Activated CD4-positive, alpha-beta T cell treated with anti-CD3 and anti-CD28 coated beads, Interleukin-10, Interleukin-2, amounts not matched to agents 100 ng/mL and 50 ng/mL, durations not matched to agents 16 hours and 8 hours (primary cell): ENCODE measurements around the gene KHDC1.
"Not testable (repeated sequence)": the region's sequence is repeated elsewhere in the genome, so short reads cannot be mapped to it uniquely, and the experiment has no call there.

ENCODE experiments used
- DNase-seq: peaks from one replicate; pipeline ENCODE4 v3.0.0-alpha.2; 2020

The KHDC1 gene

GRCh38 chr6:73262671-73263569 lies at the start of gene KHDC1:
Gene KHDC1 (minus strand): TSS chr6:73263196. CDS start chr6:73242517, 20,679 bp downstream.
- peak; percentile 76 for DNase-seq

GRCh38 chr6:73310503-73310845 lies 47.5 kb upstream of the KHDC1 start:
- not testable (repeated sequence) for DNase-seq

DNA sequence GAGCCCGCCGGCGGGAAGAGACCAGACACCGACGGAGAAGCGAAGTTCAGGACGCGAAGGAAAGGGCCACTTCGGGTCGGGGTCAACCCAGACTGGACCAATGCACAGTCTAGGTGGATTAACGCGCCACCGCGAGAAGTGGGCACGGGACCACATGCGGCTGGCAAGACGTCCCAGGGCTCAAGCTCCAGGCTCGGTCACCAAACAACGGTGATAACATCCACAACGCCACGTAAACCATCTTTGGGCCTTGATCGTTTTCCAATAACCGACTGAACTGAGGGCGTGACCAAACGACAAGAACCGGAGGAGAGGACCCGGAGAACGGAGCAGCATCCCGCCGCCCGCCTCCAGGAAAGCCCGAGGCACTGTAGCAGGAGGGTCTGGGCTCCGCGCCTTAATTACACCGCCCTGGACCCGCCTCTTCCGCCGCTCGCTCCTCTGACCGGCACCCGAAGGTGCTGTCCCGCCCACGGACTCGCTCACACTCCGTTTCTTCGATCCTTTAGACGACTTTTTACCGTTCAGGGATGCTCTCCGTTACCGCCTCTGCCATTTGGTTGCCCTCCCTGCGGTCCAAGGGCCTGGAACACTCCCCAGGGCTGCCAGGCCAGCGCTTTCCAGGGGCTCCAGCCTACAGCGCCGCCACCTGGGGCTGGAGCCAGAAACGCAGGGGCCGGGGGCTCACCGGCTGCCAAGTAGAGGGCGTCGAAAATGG lies 46.9 kb upstream of the KHDC1 start:
- peak; percentile 82 for DNase-seq

GRCh38 chr6:73309535-73309784 lies 46.5 kb upstream of the KHDC1 start:
- DNase-seq, result no peak

DNA sequence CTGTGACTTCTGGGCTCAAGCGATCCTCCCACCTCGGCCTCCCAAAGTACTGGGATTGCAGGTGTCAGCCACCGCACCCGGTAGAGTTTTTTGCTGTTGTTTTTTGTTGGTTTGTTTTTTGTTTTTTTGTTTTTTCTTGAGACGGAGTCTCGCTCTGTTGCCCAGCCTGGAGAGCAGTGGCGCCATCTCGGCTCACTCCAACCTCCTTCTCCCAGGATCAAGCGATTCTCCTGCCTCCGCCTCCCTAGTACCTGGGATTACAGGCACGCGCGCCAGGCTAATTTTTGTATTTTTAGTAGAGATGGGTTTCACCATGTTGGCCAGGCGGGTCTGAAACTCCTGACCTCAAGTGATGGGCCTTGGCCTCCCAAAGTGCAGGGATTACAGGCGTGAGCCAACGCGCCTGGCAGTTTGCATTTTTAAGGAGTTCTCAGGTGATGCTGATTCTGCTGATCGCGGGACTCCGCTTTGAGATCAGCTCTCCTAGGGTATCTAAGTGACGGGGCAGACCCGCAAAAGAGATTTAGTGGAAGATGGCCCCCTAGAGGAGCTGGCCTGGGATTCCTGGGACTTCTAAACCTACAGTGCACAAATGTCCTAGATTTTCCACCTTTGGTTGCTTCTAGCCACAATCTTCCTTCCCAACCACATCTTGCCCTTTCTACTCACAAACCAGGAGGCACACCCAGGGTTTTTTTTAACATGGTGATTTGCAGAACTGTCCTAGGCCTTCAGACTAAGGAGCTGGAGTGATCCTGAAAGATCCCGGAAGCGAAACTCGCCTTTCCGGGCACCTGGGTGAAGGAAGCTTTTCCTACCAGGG lies 45.9 kb upstream of the KHDC1 start:
- no peak for DNase-seq

DNA sequence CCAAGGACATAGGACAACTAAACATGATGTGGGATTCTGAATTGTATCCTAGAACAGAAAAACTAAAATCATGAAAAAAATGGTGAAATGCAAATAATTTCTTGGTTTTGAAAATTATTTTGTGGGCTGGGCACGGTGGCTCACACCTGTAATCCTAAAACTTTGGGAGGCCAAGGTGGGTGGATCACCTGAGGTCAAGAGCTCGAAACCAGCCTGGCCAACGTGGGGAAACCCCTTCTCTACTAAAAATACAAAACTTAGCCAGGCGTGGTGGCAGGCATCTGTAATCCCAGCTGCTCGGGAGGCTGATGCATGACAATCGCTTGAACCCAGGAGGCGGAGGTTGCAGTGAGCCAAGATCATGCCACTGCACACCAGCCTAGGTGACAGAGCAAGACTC lies 40.8 kb upstream of the KHDC1 start:
- DNase-seq, result not testable (repeated sequence)

DNA sequence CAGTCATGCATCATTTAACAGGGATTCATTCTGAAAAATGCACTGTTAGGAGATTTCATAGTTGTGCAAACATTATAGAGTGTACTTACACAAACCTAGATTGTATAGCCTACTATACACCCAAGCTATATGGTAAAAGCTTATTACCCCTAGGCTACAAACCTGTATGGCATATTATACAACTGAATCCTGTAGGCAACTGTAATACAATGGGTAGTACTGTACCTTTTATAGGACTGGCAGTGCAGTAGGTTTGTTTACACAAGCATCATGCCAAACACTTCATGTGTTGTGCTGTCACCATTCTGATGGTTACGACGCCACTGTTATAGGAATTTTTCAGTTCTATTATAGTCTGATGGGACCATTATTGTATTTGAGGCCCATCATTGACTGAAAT lies 39.3 kb upstream of the KHDC1 start:
- no peak for DNase-seq

- no peak for DNase-seq
Measured at GRCh38 chr6:73299151-73299971, 36.4 kb upstream of the KHDC1 start.

DNA sequence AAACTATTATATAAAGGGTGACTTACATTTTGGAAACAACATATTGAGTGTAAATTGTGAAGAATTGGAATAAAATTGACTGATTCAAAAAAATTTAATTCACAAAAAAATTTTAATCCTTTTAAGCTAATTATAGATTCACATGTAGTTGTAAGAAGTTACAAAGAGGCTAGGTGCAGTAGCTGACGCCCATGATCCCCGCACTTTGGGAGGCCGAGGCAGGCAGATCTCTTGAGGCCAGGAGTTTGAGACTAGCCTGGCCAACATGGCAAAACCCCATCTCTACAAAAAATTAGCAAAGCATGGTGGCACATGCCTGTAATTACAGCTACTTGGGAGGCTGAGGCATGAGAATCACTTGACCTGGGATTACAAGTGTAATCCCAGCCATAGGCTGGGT lies 30.3 kb upstream of the KHDC1 start:
- no peak for DNase-seq

DNA sequence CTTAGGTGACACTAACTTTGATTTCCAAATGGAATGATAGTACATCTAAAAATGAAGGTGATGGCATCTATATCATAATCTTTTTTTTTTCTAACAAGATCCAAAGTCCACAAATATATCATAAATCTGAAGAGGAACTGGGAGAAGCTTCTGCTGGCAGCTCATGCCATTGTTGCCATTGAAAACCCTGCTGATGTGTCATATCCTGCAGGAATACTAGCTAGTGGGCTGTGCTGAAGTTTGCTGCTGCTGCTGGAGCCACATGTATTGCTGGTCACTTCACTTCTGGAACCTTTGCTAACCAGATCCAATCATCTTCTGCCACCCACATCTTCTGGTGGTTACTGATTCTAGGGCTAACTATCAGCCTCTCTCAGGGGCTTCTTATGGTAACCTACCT lies 27.4 kb upstream of the KHDC1 start:
- no peak for DNase-seq

- DNase-seq, result no peak
Measured at GRCh38 chr6:73286752-73287151, 23.8 kb upstream of the KHDC1 start.

- peak; percentile 28 for DNase-seq
Measured at GRCh38 chr6:73285674-73286283, 22.8 kb upstream of the KHDC1 start.

GRCh38 chr6:73282871-73283270 lies 19.9 kb upstream of the KHDC1 start:
- DNase-seq, result no peak

DNA sequence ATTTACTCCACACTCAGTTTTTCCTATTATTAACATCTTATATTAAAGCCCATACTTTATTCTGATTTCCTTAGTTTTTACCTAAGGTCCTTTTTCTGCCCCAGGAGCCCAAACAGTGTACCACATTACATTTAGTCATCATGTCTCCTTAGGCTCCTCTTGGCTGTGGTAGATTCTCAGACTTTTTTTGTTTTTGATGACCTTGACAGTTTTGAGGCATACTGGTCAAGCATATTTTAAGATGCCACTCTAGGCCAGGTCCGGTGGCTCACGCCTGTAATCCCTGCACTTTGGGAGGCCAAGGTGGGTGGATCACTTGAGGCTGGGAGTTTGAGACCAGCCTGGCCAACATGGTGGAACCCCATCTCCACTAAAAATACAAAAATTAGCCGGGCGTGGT lies 18.7 kb upstream of the KHDC1 start:
- DNase-seq, result not testable (repeated sequence)

- not testable (repeated sequence) for DNase-seq
Measured at GRCh38 chr6:73269296-73269695, 6.3 kb upstream of the KHDC1 start.

GRCh38 chr6:73268896-73269295 lies 5.9 kb upstream of the KHDC1 start:
- not testable (repeated sequence) for DNase-seq

- DNase-seq, result no peak
Measured at GRCh38 chr6:73264446-73264845, 1.4 kb upstream of the KHDC1 start.

DNA sequence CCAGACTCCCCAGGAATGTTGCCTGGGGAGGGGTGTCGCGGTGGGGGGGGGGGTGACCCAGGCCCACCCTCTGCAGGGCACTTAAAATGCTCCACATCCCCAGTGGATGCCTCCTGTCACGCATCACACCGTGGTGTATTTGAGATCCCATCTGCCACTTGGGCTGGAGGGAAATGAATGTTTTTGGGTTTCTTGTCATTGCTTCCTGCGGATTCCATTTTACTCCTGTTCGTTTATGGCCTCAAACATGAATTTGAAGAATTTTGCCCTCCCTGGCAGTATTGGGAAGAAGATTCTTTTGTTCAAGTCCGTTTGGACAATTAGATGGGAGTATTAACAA lies 544 bp upstream of the KHDC1 start:
- no peak for DNase-seq

DNA sequence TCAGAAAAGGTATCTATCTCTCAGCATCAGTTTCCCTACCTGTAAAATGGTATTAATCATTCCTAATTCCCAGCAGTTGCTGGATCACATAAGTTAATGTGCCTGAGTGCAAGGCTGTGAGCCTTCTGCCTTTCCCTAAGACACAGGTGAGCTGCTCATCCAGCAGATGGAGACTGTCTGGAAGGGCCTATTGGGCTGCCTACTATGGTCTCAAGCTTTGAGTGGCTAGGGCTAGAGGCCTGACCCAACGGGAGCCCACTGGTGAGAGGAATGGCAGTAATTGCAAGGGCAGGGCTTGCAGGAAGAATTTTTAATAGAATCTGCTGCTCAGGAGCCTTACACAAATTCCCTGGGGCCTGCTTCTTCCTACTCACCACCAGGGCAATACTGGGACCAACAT lies 4.3 kb downstream of the KHDC1 start:
- DNase-seq, result no peak

DNA sequence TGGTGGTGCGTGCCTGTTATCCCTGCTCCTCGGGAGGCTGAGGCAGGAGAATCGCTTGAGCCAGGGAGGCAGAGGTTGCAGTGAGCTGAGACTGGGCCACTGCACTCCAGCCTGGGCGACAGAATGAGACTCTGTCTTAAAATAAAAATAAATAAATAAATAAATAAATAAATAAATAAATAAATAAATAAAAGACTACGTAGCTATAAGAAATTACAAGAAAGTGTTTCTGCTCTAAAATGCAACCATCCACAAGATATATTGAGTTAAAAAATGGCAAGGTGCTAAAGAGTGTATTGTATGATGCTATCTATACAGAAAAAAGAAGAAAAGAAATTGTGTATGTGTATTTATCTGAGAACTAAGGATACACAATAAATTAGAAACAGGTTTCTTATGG lies 8.7 kb downstream of the KHDC1 start:
- not testable (repeated sequence) for DNase-seq

DNA sequence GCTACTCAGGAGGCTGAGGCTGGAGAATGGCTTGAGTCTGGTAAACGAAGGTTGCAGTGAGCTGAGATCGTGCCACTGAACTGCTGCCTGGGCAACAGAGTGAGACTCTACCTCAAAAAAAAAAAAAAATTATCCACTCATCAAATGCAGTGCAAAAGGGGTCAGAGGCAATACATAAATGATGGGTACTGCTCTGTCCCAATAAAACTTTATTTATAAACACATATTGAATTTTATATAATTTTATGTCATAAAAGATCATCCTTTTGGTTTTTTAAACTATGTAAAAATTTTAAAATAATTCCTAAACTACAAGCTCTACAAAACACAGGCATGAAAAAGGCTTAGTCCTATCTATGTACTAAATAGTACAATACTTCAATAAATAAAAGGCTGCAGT lies 10.3 kb downstream of the KHDC1 start:
- DNase-seq, result no peak

DNA sequence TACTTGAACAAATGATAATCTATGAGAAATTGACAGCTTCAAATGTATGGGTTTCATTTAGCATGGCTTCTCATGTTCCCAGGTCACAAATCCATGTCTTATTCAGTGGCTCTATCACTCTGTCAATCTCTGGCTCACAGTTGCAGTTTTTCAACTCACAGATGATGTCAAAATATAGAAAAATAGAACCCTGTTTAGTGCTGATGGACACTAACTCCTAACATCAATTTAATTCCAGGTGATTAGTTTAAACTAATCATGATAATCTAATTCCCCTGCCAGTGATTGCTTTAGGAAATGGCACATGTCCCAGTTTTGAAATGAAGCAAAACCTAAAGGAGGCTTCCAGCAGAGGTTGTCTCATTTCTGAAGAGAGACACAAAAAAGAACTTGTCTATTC lies 13.0 kb downstream of the KHDC1 start:
- no peak for DNase-seq
